Skin of body (tissue), 2 donors: ENCODE data around the gene LEFTY1. TPM values are rescaled to one million over a fixed set of nuclear protein-coding genes. Genes with fewer than 3 reads are reported as not detected.
"Not testable (repeated sequence)": the region's sequence is repeated elsewhere in the genome, so short reads cannot be mapped to it uniquely, and the experiment has no call there.

ENCODE experiments used
- DNase-seq: peaks from one replicate; lab custom pipeline; 2025; lab: John Stamatoyannopoulos, UW
- total RNA-seq: library from RNA; depleted of rRNA; stranded (reverse); fragments of >200 nt; gene quantifications from one replicate; pipeline ENCODE4 v1.2.3, GENCODE V29; 2014

Gene LEFTY1
- total RNA-seq, 1 donor from 2014 or later, result 0.30 TPM

DNA sequence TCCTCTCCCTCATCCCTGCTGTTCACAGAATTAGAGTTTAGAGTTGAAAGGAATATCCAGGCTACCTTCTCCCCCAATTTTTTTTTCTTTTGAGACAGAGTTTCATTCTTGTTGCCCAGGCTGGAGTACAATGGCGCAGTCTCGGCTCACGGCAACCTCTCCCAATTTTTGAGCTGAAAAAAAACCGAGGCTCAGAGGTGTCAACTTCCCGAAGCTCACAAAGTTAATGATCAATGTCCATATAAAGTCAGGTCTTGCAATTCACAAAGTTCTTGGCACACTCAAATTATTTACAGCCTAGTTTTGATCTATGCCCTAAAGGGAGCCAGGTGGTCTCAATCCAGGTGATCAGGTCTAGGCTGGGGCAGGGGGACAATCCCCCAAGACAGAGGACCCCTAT is 797 bp upstream of the LEFTY1 start:
- DNase-seq, result no peak

DNA sequence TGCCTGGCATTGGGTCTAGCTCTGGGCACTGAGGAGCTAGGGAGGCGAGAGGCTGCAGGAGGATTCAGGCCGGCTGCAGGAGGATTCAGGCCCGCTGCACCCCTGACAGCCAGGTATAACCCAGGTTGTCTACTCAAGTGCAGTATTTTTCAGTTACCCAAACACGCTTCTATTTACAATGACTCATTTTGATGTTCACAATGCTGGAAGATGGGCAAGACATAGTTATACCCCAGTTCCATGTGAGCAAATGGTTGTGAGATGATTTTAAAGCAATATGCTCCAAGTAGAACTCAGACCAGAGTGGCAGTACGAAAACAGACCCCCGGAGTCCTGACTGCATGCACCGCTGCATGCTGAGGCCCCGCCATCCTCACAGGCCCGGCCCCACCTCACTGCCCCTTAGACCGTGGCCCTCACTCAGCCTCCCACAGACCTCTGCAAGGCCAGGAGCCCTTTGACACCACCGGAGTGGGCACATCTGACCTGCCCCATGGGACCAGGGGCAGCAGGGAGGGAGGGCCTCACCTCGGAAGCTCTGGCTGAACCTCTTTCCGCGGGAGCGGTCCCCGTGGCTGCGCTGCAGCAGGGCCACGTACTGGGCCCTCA is 553 bp downstream of the LEFTY1 start:
- no peak for DNase-seq

DNA sequence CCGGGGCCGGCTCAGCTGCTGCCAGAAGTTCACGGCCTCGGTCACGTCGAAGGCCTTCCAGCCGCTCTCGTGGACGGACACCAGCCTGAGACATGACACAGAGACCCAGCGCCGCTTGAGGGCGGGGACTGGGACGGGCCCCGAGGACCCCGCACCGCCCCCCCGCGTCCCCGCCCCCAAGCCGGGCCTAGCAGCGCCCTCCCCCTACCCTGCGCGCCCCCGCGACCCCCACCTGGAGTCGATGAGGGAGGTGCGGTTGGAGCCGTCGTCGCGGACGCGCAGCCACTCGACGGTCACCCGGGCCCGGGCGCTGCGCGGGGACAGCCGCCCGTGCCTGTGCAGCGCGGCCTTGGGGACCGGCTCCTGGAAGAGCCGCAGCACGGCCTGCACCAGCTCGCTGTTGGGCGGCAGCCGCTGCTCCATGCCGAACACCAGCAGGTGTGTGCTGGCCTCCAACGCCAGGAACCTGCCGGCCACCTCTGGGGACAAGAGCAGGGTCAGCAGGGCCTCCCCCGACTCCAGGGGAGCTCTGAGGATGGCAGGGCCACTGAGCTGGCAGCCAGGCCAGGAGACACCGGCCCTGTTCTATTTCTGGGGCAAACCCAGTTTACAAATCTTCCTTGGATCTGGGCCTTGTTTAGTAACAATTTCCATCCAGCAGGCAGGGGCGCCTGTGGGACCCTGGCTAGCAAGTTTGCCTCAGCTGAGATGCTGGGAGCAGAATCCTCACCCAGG is 1.2 kb downstream of the LEFTY1 start:
- DNase-seq, result not testable (repeated sequence)

DNA sequence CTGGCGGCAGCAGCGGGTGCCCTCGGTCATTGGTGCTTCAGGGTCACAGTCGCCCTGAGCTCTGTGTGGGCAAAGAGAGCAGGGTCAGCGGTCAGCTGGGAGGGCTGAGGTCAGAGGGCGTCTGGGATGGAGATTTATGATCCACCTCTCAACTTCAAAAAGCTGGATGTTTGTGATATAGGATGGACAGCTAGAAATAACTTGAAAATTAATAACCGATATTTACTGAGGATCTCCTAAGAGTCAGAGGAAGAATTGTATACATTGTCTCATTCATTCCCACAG is 2.0 kb downstream of the LEFTY1 start:
- no peak for DNase-seq

DNA sequence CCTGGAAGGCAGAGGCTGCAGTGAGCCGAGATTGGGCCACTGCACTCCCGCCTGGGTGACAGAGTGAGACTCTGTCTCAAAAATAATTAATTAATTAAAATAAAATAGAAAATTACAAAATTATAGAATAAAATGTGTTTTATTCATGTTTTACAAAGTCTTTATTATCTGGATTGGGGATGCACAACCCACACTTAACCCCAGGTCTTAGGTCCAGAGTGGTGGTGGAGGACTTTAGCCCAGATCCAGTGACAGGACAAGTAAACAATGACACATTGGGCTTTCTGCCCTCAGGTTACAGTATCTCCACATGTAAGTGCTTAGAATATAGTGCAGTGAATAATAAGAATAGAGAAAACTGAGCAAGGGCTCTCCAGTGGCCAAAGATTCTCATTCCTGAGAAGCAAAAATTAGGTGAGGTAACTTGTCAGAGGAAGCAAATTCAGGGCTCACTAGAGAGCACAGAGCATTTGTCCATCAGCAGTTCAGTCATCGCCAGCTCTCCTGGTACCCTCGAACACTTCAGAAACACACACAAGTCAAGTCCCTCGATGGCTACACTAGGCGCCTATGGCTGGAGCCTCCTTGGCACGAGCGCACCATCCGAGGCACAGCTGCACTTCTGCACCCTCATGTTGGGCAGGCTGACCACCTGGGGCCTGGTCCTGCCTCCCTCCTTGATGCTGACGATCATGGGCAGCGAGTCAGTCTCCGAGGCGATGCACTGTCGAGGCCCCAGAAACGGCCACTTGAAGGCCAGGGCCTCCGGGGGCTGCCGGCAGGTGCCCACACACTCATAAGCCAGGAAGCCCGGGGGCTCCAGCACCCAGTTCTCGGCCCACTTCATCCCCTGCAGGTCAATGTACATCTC is 2.6 kb downstream of the LEFTY1 start:
- no peak for DNase-seq

DNA sequence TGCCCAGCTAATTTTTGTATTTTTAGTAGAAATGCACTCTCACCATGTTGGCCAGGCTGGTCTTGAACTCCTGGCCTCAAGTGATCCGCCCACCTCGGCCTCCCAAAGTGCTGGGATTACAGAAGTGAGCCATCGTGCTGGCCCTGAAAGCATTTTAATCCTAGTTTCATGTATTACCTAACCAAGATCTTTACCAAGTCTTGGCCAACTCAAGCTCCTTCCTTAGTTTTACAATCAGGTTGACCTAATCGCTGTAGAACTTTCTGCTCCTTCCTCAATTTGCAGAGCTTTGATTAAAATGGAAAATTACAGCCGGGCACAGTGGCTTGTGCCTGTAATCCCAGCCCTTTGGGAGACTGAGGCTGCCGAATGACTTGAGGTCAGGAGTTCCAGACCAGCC is 3.6 kb downstream of the LEFTY1 start:
- DNase-seq, result no peak

DNA sequence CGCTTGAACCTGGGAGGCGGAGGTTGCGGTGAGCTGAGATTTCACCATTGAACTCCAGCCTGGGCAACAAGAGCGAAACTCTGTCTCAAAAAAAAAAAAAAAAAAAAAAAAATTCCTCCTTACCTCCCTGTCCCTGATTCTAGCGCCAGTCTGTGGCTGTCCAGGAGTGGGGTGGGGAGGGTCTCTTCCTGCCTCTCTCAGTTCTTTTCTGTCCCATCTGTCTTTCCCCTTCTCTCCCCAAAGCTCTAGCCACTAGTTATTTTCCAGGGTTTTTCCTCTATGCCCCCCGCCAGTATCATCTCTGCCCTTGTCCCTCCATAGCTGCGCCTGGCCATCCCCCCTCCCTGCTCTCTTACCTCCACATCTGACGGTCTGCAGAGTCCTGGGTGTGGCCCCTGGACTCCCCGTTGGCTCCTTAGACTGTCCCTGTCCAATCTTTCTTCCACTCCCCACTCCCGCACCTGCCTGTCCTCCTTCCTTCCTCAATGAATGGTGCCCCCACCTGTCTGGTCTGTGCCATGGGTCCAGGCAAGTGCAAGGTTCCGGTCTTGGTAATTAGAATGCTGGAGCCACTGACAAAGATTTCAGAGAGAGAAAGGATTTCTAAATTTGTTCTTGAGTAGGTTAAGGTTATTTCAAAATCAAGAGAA is 5.2 kb downstream of the LEFTY1 start:
- DNase-seq, result no peak

DNA sequence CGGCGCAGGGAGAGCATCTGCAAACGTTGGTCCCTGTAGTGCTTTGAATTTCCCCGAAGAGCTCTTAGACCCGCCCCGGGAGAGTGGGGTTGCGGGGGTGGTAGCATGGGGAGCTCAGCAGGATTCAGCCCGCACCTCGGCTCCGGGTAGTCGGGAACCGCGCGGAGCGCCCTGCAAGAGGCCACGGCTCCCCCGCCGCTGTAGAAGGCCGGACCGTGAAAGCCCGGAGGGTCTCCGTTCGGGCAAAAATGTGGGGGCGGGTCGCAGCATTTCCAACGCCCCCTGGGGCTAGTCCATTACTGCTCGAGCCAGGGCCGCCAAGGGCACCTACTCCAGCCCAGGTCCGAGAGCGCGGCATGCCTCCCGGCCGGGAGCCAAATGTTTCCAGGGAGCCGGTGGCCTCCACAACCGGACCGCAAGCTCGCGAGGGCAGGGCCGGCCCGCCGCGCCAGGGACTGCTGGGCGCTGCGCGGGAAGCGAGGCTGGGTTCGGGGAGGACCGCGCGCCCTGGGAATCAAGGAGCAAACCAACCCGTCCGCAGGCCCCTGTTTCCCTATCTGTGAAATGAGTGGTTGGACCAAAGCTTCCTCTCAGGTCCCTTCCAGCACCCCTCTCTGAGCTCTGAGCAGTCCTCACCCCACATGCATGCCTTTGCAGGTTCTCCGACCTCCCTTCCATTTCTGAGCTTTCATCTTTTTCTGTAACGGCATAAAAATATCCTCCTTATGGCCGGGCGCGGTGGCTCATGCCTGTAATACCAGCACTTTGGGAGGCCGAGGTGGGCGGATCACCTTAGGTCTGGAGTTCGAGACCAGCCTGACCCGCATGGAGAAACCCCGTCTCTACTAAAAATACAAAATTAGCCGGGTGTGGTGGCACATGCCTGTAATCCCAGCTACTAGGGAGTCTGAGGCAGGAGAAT is 6.0 kb downstream of the LEFTY1 start:
- no peak for DNase-seq

DNA sequence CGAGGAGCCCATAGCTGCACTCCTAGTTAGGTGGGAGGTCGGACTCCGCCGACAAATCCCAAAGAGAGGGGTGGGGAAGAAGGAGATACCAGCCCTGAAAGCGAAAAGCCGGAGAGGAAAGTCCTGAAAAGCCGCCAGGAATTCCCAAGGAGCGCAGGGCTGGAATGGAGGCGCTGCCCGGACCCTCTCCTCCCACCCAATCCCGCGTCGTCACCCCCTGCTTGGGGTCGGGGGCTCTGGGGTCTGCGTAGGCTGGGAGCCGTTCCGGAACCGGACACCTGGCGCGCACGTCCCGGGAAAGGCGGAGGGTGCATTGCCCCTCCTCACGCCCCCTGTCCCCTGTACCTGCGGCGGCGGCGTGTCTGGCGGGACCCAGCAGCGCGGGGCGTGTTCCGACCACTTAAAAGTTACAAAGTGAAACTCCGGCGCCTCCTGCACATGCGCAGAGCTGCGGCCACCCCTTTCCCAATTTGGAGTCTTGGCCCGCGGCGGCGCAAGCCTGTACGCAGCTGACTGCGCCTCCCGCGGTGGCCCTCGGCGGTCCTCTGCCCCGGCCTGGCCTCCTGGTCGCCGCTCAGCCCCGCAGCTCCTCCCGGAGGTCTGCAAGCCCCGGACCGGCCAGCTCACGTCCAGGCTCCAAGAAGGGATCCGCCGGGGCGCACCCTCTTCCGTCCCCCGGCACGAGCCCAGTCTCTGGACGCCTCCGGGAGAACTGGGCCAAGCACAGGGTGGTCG is 6.8 kb downstream of the LEFTY1 start, which contains the start of gene TMEM63A:
Gene TMEM63A, minus strand, starts transcription at position 422 of the 735 bp plus-strand sequence. CDS start 4,800 bp downstream, outside the sequence.
- DNase-seq, result peak; percentile 66

DNA sequence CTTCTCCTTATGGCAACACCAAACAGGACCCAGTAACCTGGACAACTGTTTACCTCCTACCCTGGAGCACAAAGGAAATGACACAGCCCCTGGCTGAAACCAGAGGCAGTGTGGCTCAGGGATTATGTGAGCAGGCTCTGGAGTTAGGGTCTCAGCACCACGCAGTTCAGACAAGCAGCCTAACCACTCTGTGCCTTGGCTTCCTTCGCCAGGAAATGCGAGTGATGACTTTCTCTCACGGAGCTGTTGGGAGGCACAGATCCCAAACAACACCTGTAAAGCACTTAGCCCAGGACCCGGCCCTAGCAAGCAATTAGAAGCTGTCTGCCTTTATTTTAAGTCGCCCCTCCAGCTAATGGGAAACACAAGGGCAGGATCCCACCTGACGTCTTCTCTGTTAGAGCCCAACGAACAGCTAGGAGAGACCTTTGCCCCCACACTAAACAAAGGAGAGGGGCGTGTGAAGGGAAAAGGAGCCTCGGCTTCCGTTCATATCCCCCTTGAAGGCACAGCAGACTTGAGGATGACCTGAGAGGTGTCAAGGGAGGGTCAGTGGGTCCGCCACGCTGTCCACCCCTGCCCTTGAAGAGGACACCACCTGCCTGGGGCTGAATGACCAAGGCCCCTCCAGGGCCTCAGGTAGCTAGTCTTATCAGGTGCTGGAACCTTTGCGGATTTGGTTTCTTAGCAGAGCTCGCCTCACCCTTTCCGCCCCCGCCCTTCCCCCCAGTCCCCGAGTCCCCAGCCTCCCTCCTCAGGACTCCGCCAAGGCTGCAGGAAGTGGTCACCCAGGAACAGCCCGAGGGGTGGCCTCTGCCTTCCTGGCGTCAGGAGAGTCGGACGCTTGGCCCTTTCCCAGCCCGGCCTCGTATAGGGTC is 7.6 kb downstream of the LEFTY1 start:
- no peak for DNase-seq

DNA sequence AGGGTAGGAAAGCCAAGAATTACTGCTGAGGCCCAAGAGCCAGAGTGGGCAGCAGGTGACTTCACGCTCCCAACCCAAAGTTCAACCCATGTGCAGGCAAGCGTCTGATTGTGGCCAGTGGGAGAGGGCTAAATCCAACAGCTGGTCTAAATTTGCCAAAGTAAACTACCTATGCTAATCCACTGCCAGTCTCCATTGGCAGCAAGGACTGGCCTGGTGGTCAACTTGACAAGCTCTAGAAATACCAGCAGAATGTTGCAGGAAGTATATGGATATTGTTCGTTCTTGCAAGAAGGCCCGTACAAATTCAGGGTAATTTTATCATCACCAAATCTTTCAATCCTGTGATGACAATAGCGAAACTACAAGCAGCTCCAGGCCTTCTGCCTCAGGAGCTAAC is 8.3 kb downstream of the LEFTY1 start:
- no peak for DNase-seq

DNA sequence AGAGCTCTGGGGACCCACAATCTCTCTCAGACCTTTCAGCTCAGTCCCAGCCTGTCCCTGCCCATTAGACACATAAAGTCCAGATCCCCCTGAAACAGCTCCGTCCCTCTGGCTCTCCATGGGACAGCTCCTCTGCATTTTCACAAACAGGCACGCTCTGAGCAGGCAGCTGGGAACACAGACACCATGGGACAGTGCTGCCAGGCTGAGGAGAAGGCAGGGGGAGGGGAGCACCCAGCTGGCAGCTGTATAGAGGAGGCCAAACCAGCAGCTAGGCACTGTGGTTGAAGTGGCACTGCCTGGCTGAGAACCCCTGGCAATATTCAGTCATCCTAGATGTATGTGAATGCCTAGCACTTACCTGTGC is 8.7 kb downstream of the LEFTY1 start:
- DNase-seq, result no peak

DNA sequence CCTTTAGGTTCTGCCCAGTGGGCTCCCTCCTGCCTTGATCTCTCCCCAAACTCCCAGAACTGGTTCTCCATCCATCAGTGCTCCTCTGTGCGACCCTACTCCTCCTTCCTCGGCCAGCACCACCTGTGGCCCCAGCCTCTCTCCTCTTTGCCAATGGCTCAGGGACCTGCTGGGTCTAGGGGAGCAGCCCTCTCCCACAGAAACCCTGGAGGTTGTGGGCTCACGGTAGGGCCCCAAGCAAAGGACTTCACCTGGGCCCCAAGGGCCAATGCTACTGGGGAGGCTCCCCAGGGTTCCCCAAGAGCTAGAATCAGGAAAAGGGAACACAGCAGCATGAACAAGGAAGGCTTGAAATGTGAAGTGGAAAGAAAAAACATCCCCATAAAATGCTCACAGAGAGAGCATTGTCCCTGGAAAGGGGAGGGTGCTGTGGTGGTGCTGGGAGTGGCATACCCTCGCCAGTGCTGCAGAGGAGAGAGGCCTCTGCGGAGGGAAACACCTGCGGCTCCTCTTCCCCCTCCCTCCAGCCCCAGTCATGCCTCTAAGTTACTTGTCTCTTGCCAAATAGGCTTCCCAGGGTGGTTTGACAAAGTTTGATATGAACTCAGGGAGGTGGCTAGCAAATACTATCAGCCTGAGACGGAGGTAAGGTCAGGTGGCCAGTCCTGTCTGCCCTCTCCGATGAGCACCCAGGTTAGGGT is 9.3 kb downstream of the LEFTY1 start:
- no peak for DNase-seq

DNA sequence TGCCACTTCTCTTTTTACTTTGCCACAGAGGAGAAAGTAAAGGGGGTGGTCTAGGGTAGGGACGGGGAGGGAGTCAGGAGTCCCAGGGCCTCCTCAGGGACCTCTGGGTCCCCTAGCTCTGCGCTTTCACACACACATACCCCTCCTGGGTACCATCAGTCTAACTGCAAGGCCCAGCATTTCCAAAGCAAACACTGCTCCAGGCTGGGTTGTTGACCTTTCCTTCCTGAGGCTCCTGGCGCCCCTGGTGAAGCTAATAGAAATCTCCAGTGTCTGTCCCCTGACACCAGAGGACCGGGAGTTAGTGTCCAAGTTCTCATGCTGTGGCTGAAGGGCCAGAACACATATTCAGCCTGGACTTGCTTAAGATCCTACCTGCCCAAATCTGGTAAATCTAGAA is 10.7 kb downstream of the LEFTY1 start:
- no peak for DNase-seq

DNA sequence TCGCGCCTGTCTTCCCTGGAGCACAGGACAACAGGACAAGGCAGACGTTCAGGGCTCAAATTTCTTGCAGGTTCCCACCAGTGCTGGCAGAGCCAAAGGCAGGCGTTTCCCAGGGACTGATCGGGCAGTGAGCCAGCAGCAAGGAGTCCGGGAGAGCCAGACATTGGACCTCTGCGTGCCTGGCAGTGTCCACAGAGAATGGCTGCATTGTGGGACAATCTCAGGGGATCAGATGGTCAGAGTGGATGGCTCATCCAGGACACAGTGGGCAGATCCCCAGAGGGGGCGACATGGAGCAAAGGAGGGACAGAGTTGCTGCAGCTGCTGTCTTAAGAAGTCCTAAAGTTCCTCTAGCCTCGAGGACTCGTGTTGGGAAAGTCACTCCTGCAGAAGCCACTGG is 11.4 kb downstream of the LEFTY1 start:
- peak; percentile 7 for DNase-seq

DNA sequence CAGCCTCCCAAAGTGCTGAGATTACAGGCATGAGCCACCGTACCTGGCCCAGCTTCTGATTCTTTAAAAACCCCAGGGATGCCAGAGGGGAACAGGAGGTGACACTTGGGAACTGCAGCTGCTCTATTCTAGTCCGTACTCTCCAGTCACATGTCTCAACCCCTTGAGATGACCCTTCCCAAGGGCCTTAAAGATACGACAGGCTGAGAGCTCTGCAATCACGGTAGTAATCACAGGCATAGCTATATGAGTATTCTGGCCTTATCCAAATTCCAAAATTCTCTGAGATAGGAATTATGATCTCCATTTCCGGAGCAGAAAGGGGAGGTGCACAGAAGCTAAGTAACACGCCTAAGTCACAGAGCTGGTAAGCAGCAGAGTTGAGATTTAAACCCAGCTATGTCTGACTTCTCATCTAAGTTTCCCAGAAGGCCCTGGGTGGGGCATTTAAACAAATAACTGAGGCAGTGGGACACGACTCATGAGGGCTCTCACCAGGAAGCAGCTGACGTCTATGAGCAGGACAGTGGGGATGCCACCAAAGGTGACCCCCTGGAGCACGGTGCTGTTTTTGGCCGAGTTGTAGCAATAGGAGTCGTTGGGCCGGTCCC is 11.9 kb downstream of the LEFTY1 start:
- no peak for DNase-seq

DNA sequence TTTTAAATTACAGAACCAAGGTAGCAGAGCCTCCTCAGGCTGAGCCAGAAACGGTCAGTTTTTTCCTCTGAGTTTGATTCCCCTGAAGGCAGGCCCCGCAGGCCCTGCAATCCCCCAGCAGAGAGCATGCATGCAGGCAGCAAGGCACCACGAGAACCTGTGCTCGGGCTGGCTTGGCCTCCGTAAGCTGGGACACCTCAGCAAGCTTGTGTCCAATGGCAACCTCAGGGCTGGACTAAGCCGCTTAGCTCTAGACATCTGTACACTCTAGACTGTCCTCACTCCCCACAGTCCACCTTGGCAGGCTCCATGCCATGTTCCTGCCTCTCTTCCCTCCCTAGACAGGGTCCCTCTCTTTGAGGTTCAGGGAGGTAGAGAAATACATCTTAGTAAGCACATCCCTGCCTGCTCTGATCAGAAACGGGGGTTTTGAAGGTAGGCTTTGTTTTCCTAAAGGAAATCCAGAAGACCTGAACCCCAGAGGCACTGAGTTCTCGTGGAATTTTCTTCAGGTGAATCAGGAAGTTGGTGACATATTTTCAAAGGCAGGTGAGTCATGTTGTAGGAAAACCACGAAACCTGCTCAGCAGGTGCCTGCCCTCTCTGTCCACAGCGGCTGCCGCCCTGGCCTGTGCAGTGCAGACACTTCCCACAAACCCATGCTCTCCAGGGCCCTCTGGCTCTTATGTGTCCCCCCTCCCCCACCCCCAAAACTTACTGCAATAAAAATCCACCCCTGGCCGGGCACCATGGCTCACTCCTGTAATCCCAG is 13.7 kb downstream of the LEFTY1 start:
- no peak for DNase-seq
